Fibroblast of skin of back (primary cell): ENCODE data around the gene LHFPL6.

Experiments used
- DNase-seq: peaks from one replicate; pipeline ENCODE4 v3.0.0-alpha.2; 2013

LHFPL6 gene

GRCh38 chr13:39461685-39462266 lies 141.2 kb downstream of the LHFPL6 start:
- peak; percentile 76 for DNase-seq

- no peak for DNase-seq
These were observed 145.7 kb downstream of the LHFPL6 start for GRCh38 chr13:39457274-39457673.

DNA sequence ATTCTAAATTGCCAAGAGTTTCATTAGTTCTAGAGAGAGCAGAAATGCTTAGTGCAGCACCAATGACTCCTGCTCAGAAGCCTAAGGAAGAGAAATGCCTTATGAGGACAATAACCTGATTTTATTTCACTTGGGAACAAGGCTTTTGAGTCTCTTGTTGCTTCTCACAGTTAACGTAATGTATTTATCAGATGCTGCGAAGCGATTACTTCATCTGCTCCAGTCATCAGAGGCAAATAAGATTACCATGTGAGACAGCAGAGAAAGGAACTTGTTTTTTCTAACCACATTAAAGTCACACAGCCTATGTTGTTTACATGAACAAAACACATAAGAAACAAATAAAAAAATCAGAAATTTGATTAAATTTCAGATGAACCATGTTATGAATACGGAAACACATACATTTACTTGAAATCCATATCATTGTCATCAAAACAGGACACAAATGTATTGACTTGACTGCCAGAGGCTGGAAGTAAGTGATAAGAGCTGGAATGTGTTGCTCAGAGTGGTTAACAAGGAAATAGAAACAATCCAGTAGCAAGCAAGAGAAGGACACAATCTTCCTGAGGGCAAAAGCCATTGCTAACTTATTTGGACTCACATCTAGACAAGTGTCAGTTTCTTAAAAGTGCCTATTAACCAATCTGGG lies 147.3 kb downstream of the LHFPL6 start:
- no peak for DNase-seq

- DNase-seq = no peak
These were observed 150.2 kb downstream of the LHFPL6 start for GRCh38 chr13:39452834-39453233.

GRCh38 chr13:39452417-39452816 lies 150.6 kb downstream of the LHFPL6 start:
- DNase-seq = peak; percentile 54

DNA sequence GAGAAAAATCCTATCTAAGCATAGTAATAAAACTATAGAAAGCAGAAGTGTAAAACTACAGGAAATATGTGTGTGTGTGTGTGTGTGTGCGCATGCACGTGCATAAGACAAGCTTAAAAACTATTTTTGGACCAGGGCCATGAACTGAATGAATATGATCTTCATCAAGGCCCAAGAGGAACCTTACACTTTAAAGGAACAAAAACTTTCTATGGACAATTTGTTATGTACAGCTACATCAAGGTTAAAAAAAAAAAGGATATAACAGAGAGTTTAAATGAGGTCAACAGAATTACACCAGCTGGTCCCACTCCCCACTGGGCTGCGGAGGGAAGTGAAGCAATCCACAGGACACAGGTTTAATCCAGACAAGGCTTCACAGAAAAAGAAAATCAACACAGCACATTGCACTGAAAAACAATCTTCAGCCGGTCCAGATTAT lies 151.1 kb downstream of the LHFPL6 start:
- peak; percentile 33 for DNase-seq

DNA sequence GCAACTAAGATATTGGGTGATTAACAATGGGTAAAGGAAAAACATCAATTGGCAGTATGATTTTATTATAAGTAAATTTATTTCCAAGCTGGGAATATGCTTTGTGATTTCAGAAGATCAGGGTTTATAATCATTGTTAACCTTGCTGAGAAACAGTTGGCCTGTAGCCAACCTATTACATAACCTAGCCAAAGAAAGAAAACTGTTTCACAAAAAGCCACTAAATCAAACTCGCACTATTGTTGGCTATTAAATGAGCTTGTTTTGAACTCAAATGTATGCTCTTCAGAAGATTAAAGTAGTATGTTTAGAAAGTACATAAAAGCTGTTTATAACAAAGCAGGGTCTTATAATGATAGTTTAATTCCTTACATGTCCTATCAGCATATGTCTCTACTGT lies 151.7 kb downstream of the LHFPL6 start:
- no peak for DNase-seq

DNA sequence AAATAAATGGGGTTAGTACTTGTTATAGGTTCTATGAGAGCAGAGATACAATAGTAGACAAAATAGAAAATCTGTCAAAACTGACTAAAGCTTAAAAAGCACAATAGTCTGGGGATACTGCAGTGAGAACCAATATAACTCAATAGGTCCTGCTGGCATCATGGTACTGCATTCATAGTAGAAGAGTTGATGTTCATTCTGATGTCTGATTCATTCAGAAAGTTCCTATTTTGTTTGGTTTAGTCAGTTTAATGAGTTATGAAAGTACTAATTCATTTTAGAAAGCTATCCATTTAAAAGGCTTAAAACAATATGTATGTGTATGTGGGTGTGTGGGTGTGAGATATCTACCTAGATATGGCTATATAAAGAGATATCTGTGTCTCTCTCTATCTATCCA lies 152.8 kb downstream of the LHFPL6 start:
- DNase-seq = no peak

- DNase-seq = no peak
These were observed 154.2 kb downstream of the LHFPL6 start for GRCh38 chr13:39448834-39449233.

DNA sequence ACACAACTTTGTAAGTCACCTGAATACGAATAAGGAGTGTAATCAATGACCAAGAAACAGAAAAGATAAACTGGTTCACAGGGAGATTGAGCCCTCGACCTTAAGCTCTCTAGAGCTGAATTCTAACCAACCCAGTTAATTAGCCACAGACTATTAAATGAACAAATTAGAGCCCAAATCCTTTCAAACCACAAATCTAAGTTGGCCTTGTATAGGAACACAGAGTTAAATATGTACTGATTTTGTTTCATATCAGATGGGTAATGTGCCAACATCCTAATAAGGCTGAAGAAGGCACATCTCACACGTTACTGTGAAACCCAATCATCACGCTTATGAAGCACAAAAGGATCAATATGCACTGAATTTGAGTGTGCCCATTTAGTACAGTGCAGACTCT lies 156.1 kb downstream of the LHFPL6 start:
- no peak for DNase-seq

GRCh38 chr13:39444866-39445265 lies 158.1 kb downstream of the LHFPL6 start:
- DNase-seq = no peak

DNA sequence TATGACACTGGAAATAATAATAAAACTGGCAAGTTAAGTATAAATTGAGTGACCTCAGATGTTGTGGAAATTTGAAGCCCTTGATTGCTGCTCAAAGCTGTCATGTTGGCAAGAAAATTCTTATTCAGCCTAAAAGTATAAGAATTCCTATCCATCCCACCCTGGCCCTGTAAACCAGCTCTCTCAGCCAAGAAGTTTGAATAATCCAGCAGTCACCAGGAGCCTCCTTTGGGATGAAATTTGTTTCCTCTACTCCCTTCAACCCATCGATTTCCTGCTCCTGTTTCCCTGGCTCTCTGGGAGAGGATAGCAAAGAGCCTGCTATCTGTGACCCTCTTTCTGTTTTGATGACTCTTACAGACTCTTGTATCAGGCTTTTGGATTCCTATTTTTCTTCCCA lies 169.3 kb downstream of the LHFPL6 start:
- no peak for DNase-seq

- no peak for DNase-seq
These were observed 170.8 kb downstream of the LHFPL6 start for GRCh38 chr13:39432196-39432595.

DNA sequence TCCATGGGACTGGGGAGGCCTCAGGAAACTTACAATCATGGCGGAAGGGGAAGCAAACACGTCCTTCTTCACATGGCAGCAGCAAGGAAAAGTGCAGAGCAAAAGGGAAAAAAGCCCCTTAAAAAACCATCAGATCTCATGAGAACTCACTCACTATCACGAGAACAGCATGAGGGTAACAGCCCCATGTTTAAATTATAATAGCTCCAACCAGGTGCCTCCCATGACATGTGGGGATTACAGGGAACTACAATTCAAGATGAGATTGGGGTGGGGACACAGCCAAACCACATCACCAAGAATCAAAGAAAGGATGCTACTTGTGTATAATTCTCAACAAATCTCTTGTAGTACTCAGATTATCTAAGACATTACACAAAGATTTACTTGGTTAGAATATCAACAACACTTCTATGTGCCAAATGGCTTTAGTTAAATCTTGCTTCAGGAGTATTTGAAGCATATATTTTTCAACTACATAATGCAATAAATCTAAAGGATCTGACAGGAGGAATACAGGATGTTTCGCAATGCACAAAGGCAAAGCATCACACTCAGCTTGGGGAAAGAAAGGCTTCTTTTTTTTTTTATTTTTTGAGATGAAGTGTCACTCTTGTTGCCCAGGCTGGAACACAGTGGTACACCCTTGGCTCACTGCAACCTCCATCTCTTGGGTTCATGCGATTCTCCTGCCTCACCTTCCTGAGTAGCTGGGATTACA lies 180.0 kb downstream of the LHFPL6 start:
- no peak for DNase-seq

DNA sequence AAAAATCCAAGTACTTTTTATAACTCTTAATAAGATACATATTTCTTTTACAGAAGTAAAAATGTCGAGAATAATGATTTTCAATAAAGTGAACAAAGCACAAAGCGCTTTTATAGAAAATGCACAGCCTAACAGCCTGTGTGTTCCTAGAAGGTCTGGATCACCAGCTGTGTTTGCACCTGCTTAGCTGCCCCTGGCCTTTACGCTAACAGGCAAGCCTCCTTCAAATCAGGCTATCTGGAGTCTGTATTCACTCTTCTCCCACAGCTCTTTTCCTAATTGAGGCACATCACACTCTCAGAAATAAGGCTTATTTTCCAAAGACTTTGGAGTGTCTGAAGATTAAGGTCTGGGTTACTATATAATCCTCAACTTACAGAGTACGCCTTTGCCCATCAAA lies 183.1 kb downstream of the LHFPL6 start:
- DNase-seq = no peak

GRCh38 chr13:39419068-39419467 lies 183.9 kb downstream of the LHFPL6 start:
- no peak for DNase-seq

DNA sequence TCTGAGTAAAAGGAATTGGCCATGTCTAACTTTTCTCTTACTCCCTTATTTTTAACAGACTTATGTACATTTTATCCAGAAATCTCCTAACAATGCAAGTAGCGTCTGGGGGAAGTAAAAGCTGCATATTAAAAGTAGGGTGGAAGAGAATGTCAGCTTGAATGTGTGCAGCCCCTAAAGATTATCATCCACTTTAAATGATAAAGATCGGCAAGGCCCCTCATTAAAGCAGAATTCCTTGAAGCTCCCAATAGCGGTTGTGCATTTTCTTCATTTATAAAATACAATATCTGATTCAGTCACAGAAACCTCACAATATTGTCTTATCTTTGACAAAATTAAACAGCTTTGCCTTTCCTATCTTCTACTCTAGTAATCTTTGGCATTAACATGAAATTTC lies 184.6 kb downstream of the LHFPL6 start:
- DNase-seq = no peak

- peak; percentile 88 for DNase-seq
These were observed 185.3 kb downstream of the LHFPL6 start for GRCh38 chr13:39417643-39418042.

GRCh38 chr13:39417131-39417530 lies 185.9 kb downstream of the LHFPL6 start:
- peak; percentile 42 for DNase-seq

DNA sequence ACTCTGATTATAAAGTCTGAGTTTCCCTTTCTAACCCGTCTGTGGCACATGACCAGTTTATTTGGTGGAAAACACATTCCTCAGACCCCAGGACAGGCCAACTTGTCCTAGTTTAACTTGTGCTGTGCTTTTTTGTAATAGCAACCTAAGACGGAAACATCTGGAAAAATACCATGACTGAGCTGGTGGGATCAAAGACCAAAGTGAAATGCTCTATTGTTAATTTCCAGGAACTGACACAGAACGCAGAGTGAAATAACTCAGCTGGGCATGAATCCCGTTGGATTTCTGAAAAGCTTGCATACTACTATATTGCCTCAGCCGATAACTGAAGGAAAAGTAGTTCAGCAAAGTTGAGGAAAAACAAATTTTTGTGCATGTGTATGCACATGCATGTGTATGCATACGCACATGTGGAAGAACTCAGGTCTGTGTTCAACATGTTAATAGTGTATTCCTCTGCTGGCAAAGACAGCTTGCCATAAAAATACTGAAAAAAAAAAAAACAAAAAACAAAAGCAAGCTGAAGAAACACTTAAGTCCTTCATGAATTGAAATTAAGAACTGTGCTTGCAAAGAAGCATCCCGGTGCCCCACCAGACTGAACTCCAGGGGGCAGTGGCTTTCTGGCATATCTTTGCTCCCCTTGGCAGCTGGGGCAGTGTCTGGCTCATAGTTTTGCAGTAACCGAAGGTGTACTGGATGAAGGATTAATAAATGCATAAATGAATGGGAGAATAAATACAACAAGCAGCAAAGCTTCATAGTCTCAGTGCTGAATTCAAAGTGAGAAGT lies 187.8 kb downstream of the LHFPL6 start:
- DNase-seq = peak; percentile 37

- DNase-seq = no peak
These were observed 188.7 kb downstream of the LHFPL6 start for GRCh38 chr13:39414339-39414738.

DNA sequence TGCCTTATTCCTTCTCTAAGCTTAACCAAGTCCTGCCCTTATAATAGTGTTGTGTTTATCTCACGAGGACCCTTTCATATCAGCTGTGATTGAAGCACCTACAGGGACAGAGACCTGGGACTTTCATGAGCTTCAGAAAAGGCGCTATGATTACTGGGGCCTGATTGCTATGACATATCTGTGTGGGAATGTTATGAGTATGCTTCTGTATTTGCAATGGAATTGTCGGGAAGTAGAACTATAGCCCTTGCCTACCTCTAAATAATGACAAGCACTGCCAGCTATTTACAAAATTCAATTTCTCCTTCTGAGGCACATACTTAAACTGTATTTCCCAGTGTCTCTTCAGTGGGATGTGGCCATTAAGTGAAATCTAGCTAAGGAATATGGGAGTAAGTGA lies 191.5 kb downstream of the LHFPL6 start:
- DNase-seq = peak; percentile 59

- no peak for DNase-seq
These were observed 192.0 kb downstream of the LHFPL6 start for GRCh38 chr13:39410964-39411363.
